ENCODE results near the gene BIVM.

- TF ChIP-seq CTCF (conservative IDR thresholded peaks at IDR 0.05) (no peak), EZH2 (IDR thresholded peaks at IDR 0.05; ENCODE audit: low read depth) (no peak)
These were observed 81.0 kb downstream of the BIVM start for GRCh38 chr13:102879793-102880499.
